Measurements from ENCODE around the gene NKX2-8. TPM values are rescaled to one million over a fixed set of nuclear protein-coding genes. Genes with fewer than 3 reads are reported as not detected.

NKX2-8 gene
- total RNA-seq, 1 donor from 2014 or later, result not detected

DNA sequence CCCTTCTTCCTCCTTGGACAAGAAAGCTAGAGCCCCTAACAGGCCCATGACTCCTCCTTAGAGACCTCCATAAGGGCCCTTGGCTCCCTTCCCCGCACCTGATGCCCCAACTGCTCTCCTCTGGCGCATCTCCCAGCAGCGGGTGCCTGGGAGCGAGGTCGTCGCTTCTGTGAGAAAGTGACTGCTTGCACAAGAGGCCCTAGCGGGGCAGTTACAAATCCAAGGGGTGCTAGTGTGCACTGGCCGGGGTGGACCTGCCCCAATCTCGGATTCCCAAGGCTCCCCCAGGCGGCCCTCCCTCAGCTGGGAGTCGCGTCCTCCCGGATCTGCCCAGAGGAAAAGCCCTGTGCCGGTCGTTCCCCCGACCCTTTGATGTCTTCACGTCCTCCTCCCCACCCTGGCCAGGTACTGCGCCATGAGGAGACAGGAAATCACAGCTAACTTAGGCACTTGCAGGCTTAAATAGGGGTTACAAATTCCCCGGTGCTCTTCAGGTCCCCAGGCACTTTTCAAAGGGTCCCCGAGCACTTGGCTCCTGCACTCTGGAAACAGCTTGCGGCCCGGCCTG is 2.8 kb downstream of the NKX2-8 start:
- Histone ChIP-seq H3K27me3 (ENCODE audit: insufficient read depth, low read length) (peaks cover 58% of the 10 kb centered on the region), H3K9me3 (ENCODE audit: insufficient read depth, low read depth, low read length) (peaks cover 3% of the 10 kb centered on the region), H3K27ac (ENCODE audit: low read depth, low read length) (no peak overlapping the region), H3K79me2 (ENCODE audit: insufficient read depth, low read length) (no peaks in the 10 kb centered on the region), H3K4me2 (ENCODE audit: low read length) (no peak overlapping the region), H3K36me3 (ENCODE audit: insufficient read depth, low read length) (no peaks in the 10 kb centered on the region), H4K20me1 (ENCODE audit: insufficient read depth, low read length) (no peaks in the 10 kb centered on the region), H3K4me1 (ENCODE audit: insufficient read depth, low read length) (no peaks in the 10 kb centered on the region), H3K4me3 (ENCODE audit: insufficient read depth, low read depth, low read length) (no peak overlapping the region), H2AFZ (ENCODE audit: low read depth, low read length) (no peak overlapping the region), H3K9ac (ENCODE audit: low read length) (no peak overlapping the region)
- Mint-ChIP-seq H3K27me3 (ENCODE audit: low read depth, unreplicated experiment) (peaks cover 58% of the 10 kb centered on the region), H3K36me3 (ENCODE audit: low read depth, unreplicated experiment) (no peaks in the 10 kb centered on the region), H3K27ac (ENCODE audit: unreplicated experiment) (peak overlapping the region; percentile 7), H3K4me1 (ENCODE audit: low read depth, unreplicated experiment) (no peaks in the 10 kb centered on the region), H3K4me3 (ENCODE audit: unreplicated experiment) (no peak overlapping the region), H3K9me3 (ENCODE audit: unreplicated experiment) (no peaks in the 10 kb centered on the region)
- TF ChIP-seq, protein P1, sequence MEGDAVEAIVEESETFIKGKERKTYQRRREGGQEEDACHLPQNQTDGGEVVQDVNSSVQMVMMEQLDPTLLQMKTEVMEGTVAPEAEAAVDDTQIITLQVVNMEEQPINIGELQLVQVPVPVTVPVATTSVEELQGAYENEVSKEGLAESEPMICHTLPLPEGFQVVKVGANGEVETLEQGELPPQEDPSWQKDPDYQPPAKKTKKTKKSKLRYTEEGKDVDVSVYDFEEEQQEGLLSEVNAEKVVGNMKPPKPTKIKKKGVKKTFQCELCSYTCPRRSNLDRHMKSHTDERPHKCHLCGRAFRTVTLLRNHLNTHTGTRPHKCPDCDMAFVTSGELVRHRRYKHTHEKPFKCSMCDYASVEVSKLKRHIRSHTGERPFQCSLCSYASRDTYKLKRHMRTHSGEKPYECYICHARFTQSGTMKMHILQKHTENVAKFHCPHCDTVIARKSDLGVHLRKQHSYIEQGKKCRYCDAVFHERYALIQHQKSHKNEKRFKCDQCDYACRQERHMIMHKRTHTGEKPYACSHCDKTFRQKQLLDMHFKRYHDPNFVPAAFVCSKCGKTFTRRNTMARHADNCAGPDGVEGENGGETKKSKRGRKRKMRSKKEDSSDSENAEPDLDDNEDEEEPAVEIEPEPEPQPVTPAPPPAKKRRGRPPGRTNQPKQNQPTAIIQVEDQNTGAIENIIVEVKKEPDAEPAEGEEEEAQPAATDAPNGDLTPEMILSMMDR (IDR thresholded peaks at IDR 0.05; ENCODE audit: insufficient read depth, low read depth, low read length), result no peak
- no peak for TF ChIP-seq EZH2 (IDR thresholded peaks at IDR 0.05; ENCODE audit: insufficient read depth, low read length)
- DNase-seq (ENCODE audit: low read depth) (no peak), FAIRE-seq (no peak)

DNA sequence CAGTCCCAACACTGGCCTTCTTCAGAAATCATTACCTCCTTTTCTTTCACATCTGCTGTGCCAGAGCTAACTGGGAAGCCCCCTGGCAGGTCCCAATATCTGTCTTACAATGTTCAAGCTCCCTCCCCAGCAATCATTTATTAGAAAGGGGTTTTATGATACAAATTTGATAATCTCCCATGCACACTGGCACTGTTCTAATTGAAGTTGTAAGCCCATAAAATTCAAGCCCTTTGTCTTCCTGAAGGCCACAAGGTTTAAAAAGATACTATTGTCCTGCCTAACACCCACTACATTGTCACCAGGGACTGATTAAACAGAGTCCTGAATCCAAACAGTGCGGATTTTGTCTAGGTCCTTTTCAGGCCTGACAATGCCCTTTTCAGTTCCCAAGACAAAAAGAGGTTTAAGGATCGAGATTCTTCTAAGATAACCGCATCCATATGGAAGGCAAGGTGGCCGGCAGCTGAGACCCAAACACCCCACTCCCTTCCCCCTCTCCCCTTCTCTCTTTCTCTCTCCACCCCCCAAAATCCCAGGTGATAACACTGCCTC is 3.3 kb downstream of the NKX2-8 start:
- no peak overlapping the region for H3K4me2 ChIP-seq (ENCODE audit: low read length)
- H4K20me1 ChIP-seq (ENCODE audit: insufficient read depth, low read length), result no peaks in the 10 kb centered on the region
- H3K79me2 ChIP-seq (ENCODE audit: insufficient read depth, low read length), result no peaks in the 10 kb centered on the region
- FAIRE-seq (no peak), DNase-seq (ENCODE audit: low read depth) (no peak)
- TF ChIP-seq, protein P1 (IDR thresholded peaks at IDR 0.05; ENCODE audit: insufficient read depth, low read depth, low read length), result no peak
- TF ChIP-seq EZH2 (IDR thresholded peaks at IDR 0.05; ENCODE audit: insufficient read depth, low read length), result no peak
- Mint-ChIP-seq H3K36me3 (ENCODE audit: low read depth, unreplicated experiment) (no peaks in the 10 kb centered on the region), H3K27ac (ENCODE audit: unreplicated experiment) (peak overlapping the region; percentile 7), H3K27me3 (ENCODE audit: low read depth, unreplicated experiment) (peaks cover 52% of the 10 kb centered on the region), H3K9me3 (ENCODE audit: unreplicated experiment) (no peaks in the 10 kb centered on the region), H3K4me1 (ENCODE audit: low read depth, unreplicated experiment) (no peaks in the 10 kb centered on the region), H3K4me3 (ENCODE audit: unreplicated experiment) (no peak overlapping the region)
- H3K27me3 ChIP-seq (ENCODE audit: insufficient read depth, low read length), result peaks cover 54% of the 10 kb centered on the region
- H3K9me3 ChIP-seq (ENCODE audit: insufficient read depth, low read depth, low read length), result peaks cover 3% of the 10 kb centered on the region
- no peak overlapping the region for H3K4me3 ChIP-seq (ENCODE audit: insufficient read depth, low read depth, low read length)
- no peaks in the 10 kb centered on the region for H3K36me3 ChIP-seq (ENCODE audit: insufficient read depth, low read length)
- no peaks in the 10 kb centered on the region for H3K4me1 ChIP-seq (ENCODE audit: insufficient read depth, low read length)
- H3K27ac ChIP-seq (ENCODE audit: low read depth, low read length), result no peak overlapping the region
- no peak overlapping the region for H2AFZ ChIP-seq (ENCODE audit: low read depth, low read length)
- H3K9ac ChIP-seq (ENCODE audit: low read length), result no peak overlapping the region

DNA sequence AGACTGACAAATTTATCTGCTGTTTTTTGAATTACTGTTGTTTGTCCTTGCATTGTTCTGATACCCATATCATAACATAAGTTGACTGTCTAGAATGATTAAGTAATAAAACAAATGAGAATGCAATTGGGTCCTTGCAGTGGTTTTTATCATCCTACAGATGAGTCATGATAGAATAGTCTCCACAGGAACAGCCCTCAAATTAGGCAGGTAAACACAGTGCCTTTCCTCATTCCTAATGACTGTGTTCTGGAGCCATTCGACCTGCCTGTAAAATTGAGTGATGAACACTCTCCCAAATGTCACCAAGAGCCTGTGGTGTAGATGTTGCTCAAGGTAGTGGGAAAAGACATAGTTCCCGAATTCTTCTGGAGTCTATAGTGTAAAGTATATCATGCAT is 12.3 kb downstream of the NKX2-8 start:
- H3K27me3 ChIP-seq (ENCODE audit: insufficient read depth, low read length), result peaks cover 2% of the 10 kb centered on the region
- no peak overlapping the region for H3K4me2 ChIP-seq (ENCODE audit: low read length)
- no peak overlapping the region for H3K27ac ChIP-seq (ENCODE audit: low read depth, low read length)
- H3K36me3 ChIP-seq (ENCODE audit: insufficient read depth, low read length), result no peaks in the 10 kb centered on the region
- TF ChIP-seq EZH2 (IDR thresholded peaks at IDR 0.05; ENCODE audit: insufficient read depth, low read length), result no peak
- TF ChIP-seq, protein P1 (IDR thresholded peaks at IDR 0.05; ENCODE audit: insufficient read depth, low read depth, low read length), result no peak
- Mint-ChIP-seq H3K27ac (ENCODE audit: unreplicated experiment) (no peak overlapping the region), H3K36me3 (ENCODE audit: low read depth, unreplicated experiment) (no peaks in the 10 kb centered on the region), H3K9me3 (ENCODE audit: unreplicated experiment) (no peaks in the 10 kb centered on the region), H3K4me1 (ENCODE audit: low read depth, unreplicated experiment) (no peaks in the 10 kb centered on the region), H3K27me3 (ENCODE audit: low read depth, unreplicated experiment) (peaks cover 30% of the 10 kb centered on the region), H3K4me3 (ENCODE audit: unreplicated experiment) (no peak overlapping the region)
- H3K4me3 ChIP-seq (ENCODE audit: insufficient read depth, low read depth, low read length), result no peak overlapping the region
- FAIRE-seq, result no peak
- H4K20me1 ChIP-seq (ENCODE audit: insufficient read depth, low read length), result no peaks in the 10 kb centered on the region
- no peak overlapping the region for H3K9ac ChIP-seq (ENCODE audit: low read length)
- no peaks in the 10 kb centered on the region for H3K4me1 ChIP-seq (ENCODE audit: insufficient read depth, low read length)
- no peaks in the 10 kb centered on the region for H3K9me3 ChIP-seq (ENCODE audit: insufficient read depth, low read depth, low read length)
- H2AFZ ChIP-seq (ENCODE audit: low read depth, low read length), result no peak overlapping the region
- no peak for DNase-seq (ENCODE audit: low read depth)
- no peaks in the 10 kb centered on the region for H3K79me2 ChIP-seq (ENCODE audit: insufficient read depth, low read length)

All from astrocyte (in vitro differentiated cells and primary cell).